Umbilical cord (tissue), 2 donors: Measurements from ENCODE around the gene WDR27. TPM values are rescaled to one million over a fixed set of nuclear protein-coding genes. Genes with fewer than 3 reads are reported as not detected.
"Not testable (repeated sequence)": the region's sequence is repeated elsewhere in the genome, so short reads cannot be mapped to it uniquely, and the experiment has no call there.

Source experiments
- DNase-seq: peaks from one replicate; pipeline ENCODE4 v3.0.0-alpha.2; 2015; ENCODE audit warnings: low spot score
- total RNA-seq: library from RNA; depleted of rRNA; stranded (reverse); fragments of >200 nt; gene quantifications from one replicate; pipeline ENCODE4 v1.2.3, GENCODE V29; 2014; ENCODE audit warnings: low replicate concordance; ENCODE audit not compliant: insufficient read depth

Gene WDR27
- total RNA-seq, 1 donor from 2014 or later, result 19.0 TPM

- no peak for DNase-seq
Observed at GRCh38 chr6:169449221-169449620, 252.6 kb downstream of the WDR27 start.

- no peak for DNase-seq
Observed at GRCh38 chr6:169445661-169446581, 255.9 kb downstream of the WDR27 start.

- no peak for DNase-seq
Observed at GRCh38 chr6:169445227-169445626, 256.6 kb downstream of the WDR27 start.

- no peak for DNase-seq
Observed at GRCh38 chr6:169441292-169441691, 260.5 kb downstream of the WDR27 start.

- no peak for DNase-seq
Observed at GRCh38 chr6:169439710-169440109, 262.1 kb downstream of the WDR27 start.

- not testable (repeated sequence) for DNase-seq
Observed at GRCh38 chr6:169434554-169434953, 267.3 kb downstream of the WDR27 start.

GRCh38 chr6:169429001-169429400, 272.8 kb downstream of the WDR27 start:
- DNase-seq, result no peak

GRCh38 chr6:169428532-169428931, 273.3 kb downstream of the WDR27 start:
- DNase-seq, result peak; percentile 43

- peak; percentile 86 for DNase-seq
Observed at GRCh38 chr6:169427856-169428255, 274.0 kb downstream of the WDR27 start.

GRCh38 chr6:169426611-169427010, 275.2 kb downstream of the WDR27 start:
- DNase-seq, result no peak

GRCh38 chr6:169425628-169426370, 276.0 kb downstream of the WDR27 start:
- no peak for DNase-seq

GRCh38 chr6:169424821-169425240, 277.0 kb downstream of the WDR27 start:
- DNase-seq, result peak; percentile 20

- DNase-seq, result no peak
Observed at GRCh38 chr6:169424149-169424804, 277.6 kb downstream of the WDR27 start.

GRCh38 chr6:169421586-169422264, 280.1 kb downstream of the WDR27 start:
- no peak for DNase-seq

GRCh38 chr6:169420912-169421543, 280.8 kb downstream of the WDR27 start:
- no peak for DNase-seq

GRCh38 chr6:169417101-169417500, 284.7 kb downstream of the WDR27 start:
- DNase-seq, result no peak

GRCh38 chr6:169416249-169416648, 285.6 kb downstream of the WDR27 start:
- DNase-seq, result no peak

GRCh38 chr6:169415179-169415578, 286.6 kb downstream of the WDR27 start:
- no peak for DNase-seq

GRCh38 chr6:169411722-169412121, 290.1 kb downstream of the WDR27 start:
- no peak for DNase-seq

- DNase-seq, result no peak
Observed at GRCh38 chr6:169411296-169411695, 290.5 kb downstream of the WDR27 start.

- no peak for DNase-seq
Observed at GRCh38 chr6:169409742-169410312, 292.0 kb downstream of the WDR27 start.
